HepG2 (cell line): ENCODE measurements around the gene MALT1. TPM values are rescaled to one million over a fixed set of nuclear protein-coding genes. Genes with fewer than 3 reads are reported as not detected.

ENCODE experiments used
- ASH2L ChIP-seq: fragments of 300-600, 200-600 bp; sonication (generic); IDR thresholded peaks from 2 replicates; pipeline ENCODE4 v1.7.0; 2017; ENCODE audit warnings: low read depth, mild to moderate bottlenecking, moderate library complexity, mixed read lengths, low read length; ENCODE audit not compliant: insufficient read length
- CEBPB ChIP-seq: IDR thresholded peaks from 2 replicates; pipeline ENCODE4 v1.6.1; 2011; ENCODE audit warnings: low read depth, low read length, improper control_type of control experiment, borderline replicate concordance
- DNMT1 ChIP-seq: sonication (generic); formaldehyde crosslinking; IDR thresholded peaks from 2 replicates; pipeline ENCODE4 v1.5.1; 2020; ENCODE audit warnings: mild to moderate bottlenecking, missing genetic modification reagents
- FOSL2 ChIP-seq: sonication (generic); formaldehyde crosslinking; IDR thresholded peaks from 2 replicates; pipeline ENCODE4 v1.4.0; 2020; ENCODE audit warnings: missing genetic modification reagents
- FOXA1 ChIP-seq, 2 experiments: fragments of 450-650 bp in 1 of 2; sonication (generic) in 1 of 2; formaldehyde crosslinking in 1 of 2; IDR thresholded peaks; 2 replicates each; pipeline versions ENCODE4 v1.4.0 to v1.6.1; 2016 to 2020; ENCODE audit warnings: missing genetic modification reagents in 1 of 2
- GATAD2A ChIP-seq: IDR thresholded peaks from 2 replicates; pipeline ENCODE4 v1.6.1; 2016
- NR2F6 ChIP-seq, 2 experiments: IDR thresholded peaks; 2 replicates each; pipeline ENCODE4 v1.6.1; 2016; ENCODE audit warnings: antibody characterized with exemption in 1 of 2, mild to moderate bottlenecking in 1 of 2
- RCOR2 ChIP-seq: IDR thresholded peaks from 2 replicates; pipeline ENCODE4 v1.6.1; 2016; ENCODE audit warnings: missing biosample characterization, missing genetic modification reagents
- SOX13 ChIP-seq, 3 experiments: fragments of 450-650 bp in 1 of 3; sonication (generic) in 1 of 3; formaldehyde crosslinking in 1 of 3; IDR thresholded peaks in 2 of 3; conservative IDR thresholded peaks in 1 of 3; 2 replicates each; pipeline versions ENCODE4 v1.5.0 to v1.6.1; 2016 to 2020; ENCODE audit warnings: antibody characterized with exemption in 1 of 3, mild to moderate bottlenecking in 1 of 3, missing compliant biosample characterization in 1 of 3, missing genetic modification reagents in 1 of 3, moderate library complexity in 1 of 3
- SOX5 ChIP-seq: IDR thresholded peaks from 2 replicates; pipeline ENCODE4 v1.6.1; 2016; ENCODE audit warnings: borderline replicate concordance
- TCF7 ChIP-seq: sonication (generic); IDR thresholded peaks from 2 replicates; pipeline ENCODE4 v1.6.1; 2016; ENCODE audit warnings: antibody characterized with exemption, low read depth
- ZNF563 ChIP-seq: sonication (generic); formaldehyde crosslinking; IDR thresholded peaks from 2 replicates; pipeline ENCODE4 v1.8.0; 2022; ENCODE audit warnings: mild to moderate bottlenecking, moderate library complexity, missing genetic modification reagents
- ZNF644 ChIP-seq: IDR thresholded peaks from 2 replicates; pipeline ENCODE4 v1.6.1; 2016; ENCODE audit warnings: low read depth
- polyA plus RNA-seq, 8 experiments: library from polyadenylated mRNA; depleted of rRNA in 3 of 8; stranded (reverse) in 7 of 8; unstranded in 1 of 8; fragments of >200 nt; fragmentation: Illumina TruSeq in 4 of 8; extraction: Trizol in 4 of 8; gene quantifications; 2 replicates each; pipeline versions ENCODE4 v1.2.1 to v1.2.3, GENCODE V29; 2011 to 2016; ENCODE audit warnings: low read depth in 4 of 8, missing spikeins in 1 of 8, mixed read lengths in 1 of 8; ENCODE audit not compliant: insufficient read depth in 1 of 8
- total RNA-seq, 5 experiments: library from RNA; depleted of rRNA; stranded (reverse); fragments of >200 nt; fragmentation: Illumina TruSeq; extraction: Trizol; gene quantifications; 2 replicates each; pipeline ENCODE4 v1.2.3, GENCODE V29; 2016; ENCODE audit warnings: low read depth in 1 of 5
- TF ChIP-seq, protein P1 (sequence below): sonication (generic); IDR thresholded peaks from 2 replicates; pipeline ENCODE4 v1.6.1; 2016; ENCODE audit warnings: low read depth, borderline replicate concordance
- TF ChIP-seq, protein P2 (sequence below): sonication (generic); formaldehyde crosslinking; IDR thresholded peaks from 2 replicates; pipeline ENCODE4 v1.4.0; 2020; ENCODE audit warnings: missing genetic modification reagents, borderline replicate concordance
- TF ChIP-seq, protein P3 (sequence below): sonication (generic); formaldehyde crosslinking; IDR thresholded peaks from 2 replicates; pipeline ENCODE4 v1.4.0; 2020; ENCODE audit warnings: mild to moderate bottlenecking, missing genetic modification reagents
- TF ChIP-seq, protein P4 (sequence below): sonication (generic); formaldehyde crosslinking; IDR thresholded peaks from 2 replicates; pipeline ENCODE4 v1.4.0; 2020; ENCODE audit warnings: missing genetic modification reagents

Gene MALT1
- total and polyA plus RNA-seq, 2 of the 13 experiments (the other 11 are each of a cell fraction or from before 2014, with no cell fraction given), result 43.9 to 89.0 TPM

DNA sequence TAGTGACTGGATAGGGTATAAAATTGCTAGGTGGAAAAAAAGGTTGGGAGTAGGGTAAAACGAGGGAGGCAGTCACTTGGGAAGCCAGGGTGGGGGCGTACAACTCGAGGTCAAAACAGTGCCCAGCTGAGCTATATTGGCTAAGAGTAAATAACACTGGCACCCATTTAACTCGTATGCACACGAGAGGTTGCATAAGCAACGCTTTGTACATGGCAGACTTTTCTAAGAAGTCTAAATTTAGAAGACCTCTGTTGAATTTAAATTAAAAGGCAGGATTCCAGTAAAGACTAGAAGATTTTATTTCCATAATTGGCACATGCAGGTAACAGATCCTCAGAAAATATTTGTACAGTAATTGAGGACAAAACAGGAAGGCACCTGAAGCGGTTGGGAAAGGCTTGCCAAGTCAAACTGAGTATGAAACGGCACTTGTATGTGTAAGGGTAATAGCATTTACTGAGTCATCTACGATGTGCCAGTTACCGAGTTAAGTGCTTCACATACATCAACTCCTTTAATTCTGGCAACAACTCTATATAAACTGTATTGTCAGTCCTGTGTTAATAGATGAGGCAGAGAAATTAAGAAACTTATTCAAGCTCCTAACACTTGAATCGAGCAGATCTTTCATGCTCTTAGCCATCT is 1.4 kb upstream of the MALT1 start (continued):
- TF ChIP-seq TCF7, result peak; percentile 53
- TF ChIP-seq, protein P1, sequence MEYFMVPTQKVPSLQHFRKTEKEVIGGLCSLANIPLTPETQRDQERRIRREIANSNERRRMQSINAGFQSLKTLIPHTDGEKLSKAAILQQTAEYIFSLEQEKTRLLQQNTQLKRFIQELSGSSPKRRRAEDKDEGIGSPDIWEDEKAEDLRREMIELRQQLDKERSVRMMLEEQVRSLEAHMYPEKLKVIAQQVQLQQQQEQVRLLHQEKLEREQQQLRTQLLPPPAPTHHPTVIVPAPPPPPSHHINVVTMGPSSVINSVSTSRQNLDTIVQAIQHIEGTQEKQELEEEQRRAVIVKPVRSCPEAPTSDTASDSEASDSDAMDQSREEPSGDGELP, result peak; percentile 86
- TF ChIP-seq SOX5 (CRISPR knock-in tag), result peak; percentile 32; the same call in 1 of the 2 replicates
- TF ChIP-seq ZNF644, result 0 out of 2 replicates have a peak, but pooled peaks have one; percentile 17
- TF ChIP-seq GATAD2A (CRISPR knock-in tag), result peak; percentile 27; the same call in 1 of the 2 replicates
- TF ChIP-seq ZNF563 (CRISPR knock-in tag), result no peak
- no peak for TF ChIP-seq FOXA1 (IDR thresholded peaks at IDR 0.05)
- peak; percentile 84 for TF ChIP-seq FOXA1 (CRISPR knock-in tag; IDR thresholded peaks at IDR 0.05)
- TF ChIP-seq, protein P2, sequence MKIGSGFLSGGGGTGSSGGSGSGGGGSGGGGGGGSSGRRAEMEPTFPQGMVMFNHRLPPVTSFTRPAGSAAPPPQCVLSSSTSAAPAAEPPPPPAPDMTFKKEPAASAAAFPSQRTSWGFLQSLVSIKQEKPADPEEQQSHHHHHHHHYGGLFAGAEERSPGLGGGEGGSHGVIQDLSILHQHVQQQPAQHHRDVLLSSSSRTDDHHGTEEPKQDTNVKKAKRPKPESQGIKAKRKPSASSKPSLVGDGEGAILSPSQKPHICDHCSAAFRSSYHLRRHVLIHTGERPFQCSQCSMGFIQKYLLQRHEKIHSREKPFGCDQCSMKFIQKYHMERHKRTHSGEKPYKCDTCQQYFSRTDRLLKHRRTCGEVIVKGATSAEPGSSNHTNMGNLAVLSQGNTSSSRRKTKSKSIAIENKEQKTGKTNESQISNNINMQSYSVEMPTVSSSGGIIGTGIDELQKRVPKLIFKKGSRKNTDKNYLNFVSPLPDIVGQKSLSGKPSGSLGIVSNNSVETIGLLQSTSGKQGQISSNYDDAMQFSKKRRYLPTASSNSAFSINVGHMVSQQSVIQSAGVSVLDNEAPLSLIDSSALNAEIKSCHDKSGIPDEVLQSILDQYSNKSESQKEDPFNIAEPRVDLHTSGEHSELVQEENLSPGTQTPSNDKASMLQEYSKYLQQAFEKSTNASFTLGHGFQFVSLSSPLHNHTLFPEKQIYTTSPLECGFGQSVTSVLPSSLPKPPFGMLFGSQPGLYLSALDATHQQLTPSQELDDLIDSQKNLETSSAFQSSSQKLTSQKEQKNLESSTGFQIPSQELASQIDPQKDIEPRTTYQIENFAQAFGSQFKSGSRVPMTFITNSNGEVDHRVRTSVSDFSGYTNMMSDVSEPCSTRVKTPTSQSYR (CRISPR knock-in tag), result no peak
- TF ChIP-seq CEBPB, result peak; percentile 55; the same call in 1 of the 2 replicates
- no peak for TF ChIP-seq NR2F6 (IDR thresholded peaks at IDR 0.05)
- 0 out of 2 replicates have a peak, but pooled peaks have one; percentile 29 for TF ChIP-seq NR2F6 (CRISPR knock-in tag; IDR thresholded peaks at IDR 0.05)
- TF ChIP-seq, protein P3, sequence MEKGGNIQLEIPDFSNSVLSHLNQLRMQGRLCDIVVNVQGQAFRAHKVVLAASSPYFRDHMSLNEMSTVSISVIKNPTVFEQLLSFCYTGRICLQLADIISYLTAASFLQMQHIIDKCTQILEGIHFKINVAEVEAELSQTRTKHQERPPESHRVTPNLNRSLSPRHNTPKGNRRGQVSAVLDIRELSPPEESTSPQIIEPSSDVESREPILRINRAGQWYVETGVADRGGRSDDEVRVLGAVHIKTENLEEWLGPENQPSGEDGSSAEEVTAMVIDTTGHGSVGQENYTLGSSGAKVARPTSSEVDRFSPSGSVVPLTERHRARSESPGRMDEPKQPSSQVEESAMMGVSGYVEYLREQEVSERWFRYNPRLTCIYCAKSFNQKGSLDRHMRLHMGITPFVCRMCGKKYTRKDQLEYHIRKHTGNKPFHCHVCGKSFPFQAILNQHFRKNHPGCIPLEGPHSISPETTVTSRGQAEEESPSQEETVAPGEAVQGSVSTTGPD, result no peak
- TF ChIP-seq RCOR2 (CRISPR knock-in tag), result 0 out of 2 replicates have a peak, but pooled peaks have one; percentile 7
- no peak for TF ChIP-seq SOX13 (IDR thresholded peaks at IDR 0.05)
- peak in 1 of 2 experiments; percentile 54; a peak in 1 of 4 replicates for TF ChIP-seq SOX13 (CRISPR knock-in tag; conservative IDR thresholded peaks at IDR 0.05 in 1 of 2, IDR thresholded peaks at IDR 0.05 in 1 of 2)
- TF ChIP-seq ASH2L, result peak; percentile 20
- TF ChIP-seq DNMT1, result no peak
- TF ChIP-seq, protein P4, sequence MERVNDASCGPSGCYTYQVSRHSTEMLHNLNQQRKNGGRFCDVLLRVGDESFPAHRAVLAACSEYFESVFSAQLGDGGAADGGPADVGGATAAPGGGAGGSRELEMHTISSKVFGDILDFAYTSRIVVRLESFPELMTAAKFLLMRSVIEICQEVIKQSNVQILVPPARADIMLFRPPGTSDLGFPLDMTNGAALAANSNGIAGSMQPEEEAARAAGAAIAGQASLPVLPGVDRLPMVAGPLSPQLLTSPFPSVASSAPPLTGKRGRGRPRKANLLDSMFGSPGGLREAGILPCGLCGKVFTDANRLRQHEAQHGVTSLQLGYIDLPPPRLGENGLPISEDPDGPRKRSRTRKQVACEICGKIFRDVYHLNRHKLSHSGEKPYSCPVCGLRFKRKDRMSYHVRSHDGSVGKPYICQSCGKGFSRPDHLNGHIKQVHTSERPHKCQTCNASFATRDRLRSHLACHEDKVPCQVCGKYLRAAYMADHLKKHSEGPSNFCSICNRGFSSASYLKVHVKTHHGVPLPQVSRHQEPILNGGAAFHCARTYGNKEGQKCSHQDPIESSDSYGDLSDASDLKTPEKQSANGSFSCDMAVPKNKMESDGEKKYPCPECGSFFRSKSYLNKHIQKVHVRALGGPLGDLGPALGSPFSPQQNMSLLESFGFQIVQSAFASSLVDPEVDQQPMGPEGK (CRISPR knock-in tag), result peak; percentile 35; the same call in 1 of the 2 replicates
- TF ChIP-seq FOSL2, result peak; percentile 68
